Measurements from ENCODE around the gene MCC. TPM values are rescaled to one million over a fixed set of nuclear protein-coding genes. Genes with fewer than 3 reads are reported as not detected.

The MCC gene
- total RNA-seq, 1 experiment from 2014 or later: 0.41 TPM

GRCh38 chr5:113118298-113118697 is 370.0 kb downstream of the MCC start:
- H3K27me3 ChIP-seq (ENCODE audit: control insufficient read depth, insufficient read depth, low read length): peaks cover 5% of the 10 kb centered on the region
- no peaks in the 10 kb centered on the region for H3K36me3 ChIP-seq (ENCODE audit: control insufficient read depth, insufficient read depth, low read length)
- no peak overlapping the region for H3K4me3 ChIP-seq (ENCODE audit: low read depth in 2 of 2, low read length in 2 of 2)
- DNase-seq (ENCODE audit: low read depth, low spot score): no peak
- TF ChIP-seq SIN3A (IDR thresholded peaks at IDR 0.05; ENCODE audit: borderline replicate concordance, insufficient read depth, low read depth, low read length) (no peak), TCF7L2 (IDR thresholded peaks at IDR 0.05; ENCODE audit: low read depth, low read length) (no peak), POLR2AphosphoS5 (IDR thresholded peaks at IDR 0.05; ENCODE audit: low read depth, low read length) (no peak), CTCF (IDR thresholded peaks at IDR 0.05) (no peak)
- in situ Hi-C loops (cut with HindIII; ENCODE audit: low pct_unique_long_range_greater_than_20kb, low sequenced_read_pairs): no loop called here
- H3K27ac ChIP-seq (ENCODE audit: low read length): no peak overlapping the region
- H3K4me1 ChIP-seq (ENCODE audit: control insufficient read depth, insufficient read depth, low read length): no peaks in the 10 kb centered on the region
- intact Hi-C loops (cut with micrococcal nuclease; ENCODE audit: unreplicated experiment): no loop called here
- no peaks in the 10 kb centered on the region for H3K9me3 ChIP-seq (ENCODE audit: control insufficient read depth, insufficient read depth, low read depth, low read length)
- POLR2A ChIA-PET: no interaction called here
- BruUV-seq (replicated peaks): no TSS peak
- CTCF ChIA-PET: no interaction called here
- ATAC-seq: no peak

GRCh38 chr5:113117543-113118115 is 370.6 kb downstream of the MCC start:
- no peaks in the 10 kb centered on the region for H3K36me3 ChIP-seq (ENCODE audit: control insufficient read depth, insufficient read depth, low read length)
- no peak for TF ChIP-seq REST (IDR thresholded peaks at IDR 0.05; ENCODE audit: insufficient read depth in 1 of 2, low read depth in 2 of 2, low read length in 1 of 2)
- TF ChIP-seq CTCF (IDR thresholded peaks at IDR 0.05): no peak
- no peak for TF ChIP-seq SIN3A (IDR thresholded peaks at IDR 0.05; ENCODE audit: borderline replicate concordance, insufficient read depth, low read depth, low read length)
- no peak for TF ChIP-seq POLR2AphosphoS5 (IDR thresholded peaks at IDR 0.05; ENCODE audit: low read depth, low read length)
- no peak for TF ChIP-seq TCF7L2 (IDR thresholded peaks at IDR 0.05; ENCODE audit: low read depth, low read length)
- H3K9me3 ChIP-seq (ENCODE audit: control insufficient read depth, insufficient read depth, low read depth, low read length): no peaks in the 10 kb centered on the region
- no TSS peak for BruUV-seq (replicated peaks)
- no peak overlapping the region for H3K4me3 ChIP-seq (ENCODE audit: low read depth in 2 of 2, low read length in 2 of 2)
- H3K27ac ChIP-seq (ENCODE audit: low read length): no peak overlapping the region
- peaks cover 3% of the 10 kb centered on the region for H3K27me3 ChIP-seq (ENCODE audit: control insufficient read depth, insufficient read depth, low read length)
- POLR2A ChIA-PET: no interaction called here
- in situ Hi-C loops (cut with HindIII; ENCODE audit: low pct_unique_long_range_greater_than_20kb, low sequenced_read_pairs): no loop called here
- CTCF ChIA-PET: no interaction called here
- ATAC-seq (no peak), DNase-seq (ENCODE audit: low read depth, low spot score) (no peak)
- intact Hi-C loops (cut with micrococcal nuclease; ENCODE audit: unreplicated experiment): no loop called here
- H3K4me1 ChIP-seq (ENCODE audit: control insufficient read depth, insufficient read depth, low read length): no peaks in the 10 kb centered on the region

All from Panc1 (cell line).